ENCODE results near the gene CSTF2T.

Gene CSTF2T

DNA sequence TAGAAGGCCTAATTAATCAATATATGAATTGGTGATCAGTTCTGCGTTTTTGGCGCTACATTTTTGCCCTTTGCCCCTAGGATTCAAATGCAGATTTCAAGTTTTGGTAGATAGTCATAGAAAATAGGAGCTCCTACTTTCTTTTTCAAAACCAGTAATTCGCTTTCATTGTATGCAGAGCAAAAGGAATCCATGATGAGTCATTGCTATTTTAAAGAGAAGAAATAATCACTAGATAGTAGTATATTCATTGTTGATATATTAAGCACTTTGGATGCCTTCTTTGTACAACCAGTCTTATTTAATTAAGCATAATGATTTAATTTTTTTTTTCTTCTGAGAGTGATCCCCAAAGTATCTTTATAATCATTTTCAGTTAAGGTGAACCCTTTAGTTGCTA lies 50.3 kb downstream of the CSTF2T start:
- DNase-seq (ENCODE audit: low read depth in 2 of 2): no peak
